ENCODE data around the gene TMOD2.

DNA sequence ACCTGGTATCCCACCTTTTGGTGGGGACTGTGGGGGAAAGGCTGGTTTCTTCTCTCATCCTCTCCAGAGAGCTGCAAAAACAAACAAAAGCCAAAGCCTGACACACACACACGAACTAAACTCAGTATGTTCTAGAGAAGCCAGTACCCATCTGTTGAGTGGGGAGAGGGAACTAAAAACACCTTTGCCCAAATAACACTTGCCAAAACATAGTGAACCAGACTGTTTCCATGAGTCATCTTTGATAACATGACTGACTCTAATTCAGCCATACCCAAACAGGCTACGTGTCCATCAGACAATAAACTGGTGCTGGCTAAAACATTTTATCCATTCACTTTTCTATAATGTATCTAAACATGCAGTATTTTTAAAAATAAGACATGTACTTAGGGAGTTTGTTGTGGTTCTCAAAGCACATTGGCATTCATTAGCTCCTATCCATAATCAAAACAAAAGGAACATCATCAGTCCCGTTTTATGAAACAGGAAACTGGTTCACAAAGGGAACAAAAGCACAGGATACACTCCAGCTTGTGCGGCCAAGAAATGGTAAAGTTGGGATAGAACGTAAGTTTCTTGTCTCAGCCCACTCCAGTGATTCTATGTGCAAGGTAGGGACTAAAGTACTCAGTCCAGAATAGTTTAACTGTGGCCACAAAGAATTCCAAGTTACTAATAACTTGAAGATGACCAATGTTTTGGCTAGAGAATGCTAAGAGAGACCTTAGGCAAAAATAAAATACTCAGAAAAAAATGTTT lies 30.0 kb upstream of the TMOD2 start:
- no peak for TF ChIP-seq ZNF274 (IDR thresholded peaks at IDR 0.05; ENCODE audit: low read depth, low read length)
- TF ChIP-seq SUZ12 (IDR thresholded peaks at IDR 0.05; ENCODE audit: extremely low read depth, insufficient read depth, insufficient read length) = no peak
